ENCODE measurements around the gene MAD2L2.

MAD2L2 gene

DNA sequence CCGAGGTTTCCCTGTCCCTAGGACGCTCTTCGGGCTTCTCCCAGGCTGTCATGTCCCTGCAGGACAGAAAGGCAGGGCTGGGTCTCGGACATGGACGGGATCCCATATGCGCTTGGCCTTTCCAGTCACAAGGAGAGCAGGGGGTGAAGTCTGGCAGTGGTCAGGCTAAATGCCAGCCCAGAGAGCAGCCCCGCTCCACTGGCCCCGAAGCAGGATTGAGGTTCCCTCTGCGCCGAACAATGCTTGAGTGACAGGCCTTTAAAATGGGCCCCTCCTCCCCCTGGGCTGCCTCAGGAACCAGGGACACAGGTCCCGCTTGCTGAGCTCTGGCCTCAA, 23.2 kb upstream of the MAD2L2 start:
- peaks cover 13% of the 10 kb centered on the region for H3K36me3 ChIP-seq
- H3K27ac ChIP-seq = no peak overlapping the region
- TF ChIP-seq CTCF (IDR thresholded peaks at IDR 0.05; ENCODE audit: low read depth, low read length) = no peak
- no peaks in the 10 kb centered on the region for H3K9me3 ChIP-seq (ENCODE audit: severe bottlenecking)
- no peaks in the 10 kb centered on the region for H3K27me3 ChIP-seq (ENCODE audit: insufficient read depth, low read depth, severe bottlenecking)
- no peak for DNase-seq
- no peak overlapping the region for H3K4me3 ChIP-seq (ENCODE audit: low read depth, low read length)

DNA sequence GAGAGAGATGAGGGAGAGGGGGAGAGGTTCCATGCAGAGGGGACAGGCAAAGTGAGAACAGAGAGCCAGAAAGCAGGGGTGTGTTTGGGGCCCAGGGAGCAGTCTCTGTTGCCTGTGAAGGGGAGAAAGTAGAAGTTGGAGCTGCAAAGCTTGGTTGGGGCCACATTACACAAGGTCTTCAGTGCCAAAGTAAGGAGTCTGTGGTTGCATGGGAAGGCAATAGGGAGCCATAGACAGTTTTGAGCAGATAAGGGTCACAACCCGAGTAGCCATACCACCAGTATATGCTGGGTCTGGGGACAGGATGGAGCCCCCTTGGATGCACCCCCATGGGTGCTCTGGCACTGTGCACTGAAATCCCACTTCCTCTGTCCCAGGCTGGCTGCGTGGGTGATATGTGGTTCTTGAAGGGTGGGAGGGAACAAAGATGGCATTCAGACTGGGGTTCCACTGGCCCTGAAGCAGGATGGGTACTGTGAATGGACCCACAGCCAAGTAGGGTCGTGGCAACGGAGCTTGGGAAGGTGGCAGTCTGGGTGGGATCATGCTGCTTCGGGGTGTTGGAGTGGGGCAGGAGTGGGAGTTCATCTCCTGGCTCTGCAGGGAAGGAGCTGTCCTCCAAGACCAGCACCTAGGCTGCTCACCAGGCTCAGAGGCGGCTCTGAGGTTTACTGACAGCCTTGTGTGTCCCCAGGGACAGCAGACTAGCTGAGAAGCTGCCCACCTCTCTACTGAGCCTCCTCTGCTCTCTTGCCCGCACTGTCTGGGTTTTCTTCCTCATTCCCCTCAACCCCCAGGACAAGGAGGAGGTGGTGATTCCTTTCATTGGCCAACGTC, 22.6 kb upstream of the MAD2L2 start:
- Histone ChIP-seq H3K27me3 (ENCODE audit: insufficient read depth, low read depth, severe bottlenecking) (no peaks in the 10 kb centered on the region), H3K36me3 (peaks cover 10% of the 10 kb centered on the region), H3K27ac (no peak overlapping the region), H3K9me3 (ENCODE audit: severe bottlenecking) (no peaks in the 10 kb centered on the region), H3K4me3 (ENCODE audit: low read depth, low read length) (no peak overlapping the region)
- TF ChIP-seq CTCF (IDR thresholded peaks at IDR 0.05; ENCODE audit: low read depth, low read length) = no peak
- DNase-seq = no peak

DNA sequence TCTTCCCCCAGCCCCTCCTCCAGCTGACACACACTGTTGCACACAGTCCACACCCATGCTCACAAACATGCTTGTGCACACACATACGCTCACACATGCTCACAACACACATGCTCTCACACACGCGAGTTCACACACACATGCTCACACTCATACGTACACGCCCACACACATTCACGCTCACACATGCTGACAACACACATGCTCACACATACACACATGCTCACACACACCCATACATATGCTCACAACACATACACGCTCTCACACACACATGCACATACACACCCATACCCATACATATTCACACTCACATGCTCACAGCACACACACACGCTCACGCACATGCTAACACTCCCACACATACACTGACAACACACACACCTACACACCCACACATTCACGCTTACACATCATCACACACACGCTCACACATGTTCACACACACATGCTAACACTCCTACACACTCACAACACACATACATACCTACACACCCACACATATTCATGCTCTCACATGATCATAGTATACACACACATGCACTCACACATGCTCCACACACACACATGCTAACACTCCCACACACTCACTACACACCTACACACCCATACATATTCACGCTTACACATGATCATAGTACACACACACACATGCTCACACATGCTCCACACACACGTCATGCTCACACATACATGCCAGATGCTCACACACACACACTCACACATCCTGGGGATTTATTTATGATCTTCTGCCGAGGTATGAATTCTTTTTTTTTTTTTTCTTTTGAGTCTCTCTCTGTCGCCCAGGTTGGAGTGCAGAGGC, 21.2 kb upstream of the MAD2L2 start:
- Histone ChIP-seq H3K36me3 (peaks cover 2% of the 10 kb centered on the region; the same call in 1 of the 2 replicates), H3K27ac (no peak overlapping the region), H3K4me3 (ENCODE audit: low read depth, low read length) (no peak overlapping the region), H3K27me3 (ENCODE audit: insufficient read depth, low read depth, severe bottlenecking) (no peaks in the 10 kb centered on the region), H3K9me3 (ENCODE audit: severe bottlenecking) (no peaks in the 10 kb centered on the region)
- DNase-seq = no peak
- TF ChIP-seq CTCF (IDR thresholded peaks at IDR 0.05; ENCODE audit: low read depth, low read length) = no peak

GRCh38 chr1:11701551-11701961, 20.6 kb upstream of the MAD2L2 start:
- Histone ChIP-seq H3K4me3 (ENCODE audit: low read depth, low read length) (no peak overlapping the region), H3K27me3 (ENCODE audit: insufficient read depth, low read depth, severe bottlenecking) (no peaks in the 10 kb centered on the region), H3K9me3 (ENCODE audit: severe bottlenecking) (no peaks in the 10 kb centered on the region), H3K36me3 (no peaks in the 10 kb centered on the region), H3K27ac (no peak overlapping the region)
- DNase-seq = no peak
- no peak for TF ChIP-seq CTCF (IDR thresholded peaks at IDR 0.05; ENCODE audit: low read depth, low read length)

DNA sequence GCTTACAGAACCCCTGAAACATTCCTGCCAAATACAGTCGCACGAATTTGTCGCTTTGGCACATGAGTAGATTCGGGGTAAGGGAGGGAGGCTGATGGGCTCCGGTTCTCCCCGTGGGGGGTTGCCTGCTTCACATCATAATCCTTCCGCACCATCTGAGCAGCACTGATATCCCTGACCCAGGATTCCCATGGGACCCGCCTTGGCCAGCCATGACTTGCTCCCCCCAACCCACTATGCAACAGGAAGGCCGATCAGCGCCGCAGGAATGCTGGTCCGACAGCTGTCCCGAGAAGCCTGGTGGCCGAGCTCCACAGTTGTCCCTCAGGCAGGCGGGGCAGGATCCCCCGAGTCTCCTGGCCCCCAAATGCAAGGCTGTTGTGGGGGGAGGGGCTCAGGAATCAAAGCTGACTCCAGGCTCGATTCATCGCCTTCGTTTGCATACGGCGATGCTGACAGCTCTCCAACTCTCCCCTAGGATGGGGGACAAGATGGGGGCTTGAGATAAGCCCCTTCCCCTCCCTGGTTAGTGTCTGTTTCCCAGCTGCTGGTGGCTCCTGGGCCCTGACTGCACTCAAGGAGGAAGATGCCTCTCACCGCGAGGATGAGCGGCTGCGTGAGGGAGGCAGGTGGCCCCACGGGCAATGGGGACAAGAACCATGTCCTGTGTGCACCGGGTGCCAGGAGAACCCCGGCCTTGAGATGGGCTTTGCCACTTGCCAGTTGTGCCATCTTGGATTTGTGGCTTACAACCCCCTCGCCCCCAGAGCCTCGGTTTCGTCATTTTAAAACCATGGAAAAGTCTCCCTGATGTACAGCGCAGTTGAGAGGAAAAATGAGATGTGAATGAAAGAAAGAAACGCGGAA, 19.9 kb upstream of the MAD2L2 start:
- Histone ChIP-seq H3K27ac (peak overlapping the region; percentile 46), H3K36me3 (no peaks in the 10 kb centered on the region), H3K27me3 (ENCODE audit: insufficient read depth, low read depth, severe bottlenecking) (no peaks in the 10 kb centered on the region), H3K4me3 (ENCODE audit: low read depth, low read length) (peak overlapping the region; percentile 24), H3K9me3 (ENCODE audit: severe bottlenecking) (no peaks in the 10 kb centered on the region)
- no peak for TF ChIP-seq CTCF (IDR thresholded peaks at IDR 0.05; ENCODE audit: low read depth, low read length)
- peak; percentile 83 for DNase-seq

Measured in WERI-Rb-1 (cell line).